NCI-H2171 treated with DMSO at 0.1 percent for 48 hours (cell line): ENCODE results near the gene TIMP3.

Experiments
- DNase-seq: peaks from one replicate; lab custom pipeline; 2025; lab: John Stamatoyannopoulos, UW

TIMP3 gene

GRCh38 chr22:32830473-32830872 is 29.0 kb downstream of the TIMP3 start:
- no peak for DNase-seq

GRCh38 chr22:32830957-32831356 is 29.5 kb downstream of the TIMP3 start:
- DNase-seq = no peak

- no peak for DNase-seq
Measured at GRCh38 chr22:32831584-32831983, 30.1 kb downstream of the TIMP3 start.

- no peak for DNase-seq
Measured at GRCh38 chr22:32832174-32832573, 30.7 kb downstream of the TIMP3 start.

DNA sequence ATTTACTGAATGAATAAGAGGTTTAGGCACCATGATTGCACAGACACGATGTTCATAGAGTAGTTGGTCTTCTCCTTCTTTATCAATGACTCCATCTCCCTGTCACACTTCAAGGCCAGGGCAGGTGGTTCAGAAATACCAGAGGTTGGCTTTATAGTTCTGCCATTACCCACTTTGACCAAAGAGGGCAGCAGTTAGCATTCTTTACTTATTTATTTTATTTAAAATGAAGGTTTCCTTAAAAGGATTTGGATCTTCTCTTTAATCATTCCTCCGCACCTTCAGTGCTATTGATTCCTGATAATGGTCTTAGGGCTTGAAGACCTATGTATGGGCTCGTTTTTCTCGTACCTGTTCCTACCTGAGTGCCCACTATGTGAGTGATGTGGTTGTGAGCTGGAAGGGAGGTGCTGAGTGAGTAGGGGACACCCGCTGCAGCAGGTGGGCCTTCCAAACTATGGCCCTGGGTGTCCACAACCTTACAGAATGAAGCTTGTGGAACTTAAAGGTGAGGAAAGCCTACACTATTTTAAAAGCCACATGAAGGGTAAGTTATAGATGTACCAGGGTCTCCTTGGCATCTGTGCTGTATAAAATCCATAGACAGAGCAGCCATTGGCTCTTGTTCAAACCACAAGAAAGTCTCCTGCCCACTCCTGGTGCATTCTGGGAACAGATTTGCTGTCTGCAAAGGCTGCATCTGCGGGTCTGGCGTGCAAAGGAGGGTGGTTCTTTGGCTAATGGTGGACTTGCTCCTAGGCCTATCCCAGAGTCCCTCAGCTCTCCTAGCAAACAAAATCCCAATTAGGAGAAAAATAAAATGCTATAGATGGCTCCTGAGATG is 35.0 kb downstream of the TIMP3 start:
- peak; percentile 39 for DNase-seq

GRCh38 chr22:32837142-32837541 is 35.6 kb downstream of the TIMP3 start:
- DNase-seq = no peak

- DNase-seq = no peak
Measured at GRCh38 chr22:32837803-32838202, 36.3 kb downstream of the TIMP3 start.

DNA sequence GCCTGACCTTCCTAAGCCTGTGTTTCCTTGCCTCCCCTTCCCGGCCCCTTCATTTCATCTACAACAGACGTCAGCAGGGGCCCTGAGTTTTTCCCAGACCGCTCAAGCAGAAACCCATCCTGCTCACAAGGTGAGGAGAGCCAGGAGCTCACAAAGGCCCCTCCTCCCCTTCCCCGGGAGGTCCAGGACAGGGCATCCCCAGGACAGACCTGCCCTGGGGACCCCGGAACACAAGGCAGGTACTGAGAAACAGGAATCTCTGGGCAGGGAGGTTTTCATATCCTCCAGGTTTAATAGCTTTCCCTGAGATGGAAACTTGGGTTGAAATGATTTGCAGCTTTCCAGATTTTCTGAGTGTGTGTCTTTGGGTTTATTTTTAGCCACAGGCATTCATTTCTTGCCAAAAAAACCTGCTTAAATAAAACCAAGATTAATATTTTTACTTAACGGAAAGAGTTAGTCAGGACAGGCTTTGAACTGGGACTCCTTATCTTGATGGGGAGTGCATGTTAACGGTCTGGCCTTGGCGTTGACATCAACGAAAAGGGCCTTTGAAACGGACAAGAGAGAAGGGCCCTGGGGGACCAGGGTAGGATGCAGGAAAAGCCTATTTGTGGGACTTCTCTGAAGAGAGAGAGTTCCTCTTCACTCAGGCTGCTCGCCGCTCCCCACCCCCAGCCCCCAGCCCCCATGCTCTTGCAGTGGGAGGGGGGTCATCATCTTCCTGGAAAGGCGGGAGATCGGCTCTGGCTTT is 38.5 kb downstream of the TIMP3 start:
- DNase-seq = no peak

DNA sequence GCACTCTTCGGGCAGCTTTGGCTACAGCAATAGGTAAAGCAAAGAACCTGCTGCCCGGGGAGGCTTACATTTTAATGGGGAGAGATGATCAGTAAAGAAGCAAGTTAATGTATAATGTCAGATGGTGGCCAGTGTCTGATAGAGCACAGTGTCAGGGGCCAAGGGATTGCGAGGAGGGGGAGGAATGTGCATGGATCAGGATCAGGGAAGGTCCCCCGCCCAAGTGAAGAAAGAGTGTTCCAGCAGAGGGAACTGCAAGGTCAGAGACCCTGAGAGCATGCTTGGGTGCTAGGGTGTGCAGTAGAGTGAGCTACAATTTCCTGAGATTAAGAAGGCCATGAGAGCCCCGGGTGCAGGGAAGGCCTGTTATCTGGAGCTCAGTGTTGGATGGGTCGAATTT is 39.7 kb downstream of the TIMP3 start:
- DNase-seq = no peak

GRCh38 chr22:32842486-32842885 is 41.0 kb downstream of the TIMP3 start:
- no peak for DNase-seq

- DNase-seq = no peak
Measured at GRCh38 chr22:32843300-32843699, 41.8 kb downstream of the TIMP3 start.

DNA sequence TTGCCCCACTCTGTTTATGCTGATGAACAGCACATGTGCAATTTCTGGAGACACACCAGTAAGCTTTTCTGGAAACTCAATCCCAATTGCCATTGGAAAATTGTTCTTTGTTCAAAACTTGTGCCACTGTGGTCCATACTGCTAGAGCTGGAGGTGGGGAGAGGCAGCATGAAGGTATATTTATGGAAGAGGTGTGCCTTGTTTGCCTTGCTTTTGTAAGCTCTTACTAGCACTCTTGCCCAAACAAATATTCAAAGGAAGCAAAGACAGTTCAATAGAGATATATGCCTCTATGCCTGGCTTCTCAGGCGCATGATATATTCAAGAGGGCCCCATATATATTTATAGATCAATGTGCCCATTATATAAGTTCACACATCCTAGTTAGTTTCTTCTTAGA is 42.7 kb downstream of the TIMP3 start:
- no peak for DNase-seq

- DNase-seq = peak; percentile 82
Measured at GRCh38 chr22:32846780-32847491, 45.4 kb downstream of the TIMP3 start.

DNA sequence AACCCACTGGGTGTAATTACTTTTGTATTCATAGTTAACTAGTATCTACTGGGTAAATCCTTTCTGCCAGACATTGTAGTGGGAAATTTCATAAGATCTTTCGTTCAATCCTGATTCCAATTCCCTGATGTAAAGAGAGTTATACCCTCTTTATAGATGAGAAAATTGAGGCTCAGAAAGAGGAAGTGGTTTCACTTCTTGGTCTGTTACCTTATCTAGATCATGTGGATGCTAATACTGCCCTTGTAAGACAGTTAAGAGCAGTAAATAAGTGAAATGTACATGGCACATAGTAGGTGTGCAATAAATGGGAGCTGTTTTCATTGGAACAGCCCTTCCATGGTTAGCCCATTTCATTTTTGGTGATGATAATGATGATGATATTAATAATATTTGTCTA is 46.7 kb downstream of the TIMP3 start:
- DNase-seq = no peak

DNA sequence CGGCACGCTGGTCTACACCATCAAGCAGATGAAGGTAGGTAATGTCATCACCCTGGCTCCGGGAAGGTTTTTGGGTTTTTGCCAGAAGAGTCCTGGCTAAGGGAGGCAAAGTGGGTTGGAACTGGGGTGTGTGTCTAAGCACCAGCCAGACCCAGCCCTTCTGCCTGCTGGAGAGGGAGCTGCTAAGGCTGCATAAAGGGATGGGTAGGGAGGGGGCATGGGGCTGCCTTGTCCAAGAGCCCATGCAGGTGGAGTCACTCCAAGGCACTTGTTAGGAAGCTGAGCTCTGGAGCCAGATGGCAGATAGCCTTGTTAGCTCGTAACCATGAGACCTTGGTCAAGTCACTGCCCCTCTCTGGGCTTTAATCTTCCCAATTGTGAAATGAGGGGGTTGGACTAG is 48.0 kb downstream of the TIMP3 start:
- no peak for DNase-seq

DNA sequence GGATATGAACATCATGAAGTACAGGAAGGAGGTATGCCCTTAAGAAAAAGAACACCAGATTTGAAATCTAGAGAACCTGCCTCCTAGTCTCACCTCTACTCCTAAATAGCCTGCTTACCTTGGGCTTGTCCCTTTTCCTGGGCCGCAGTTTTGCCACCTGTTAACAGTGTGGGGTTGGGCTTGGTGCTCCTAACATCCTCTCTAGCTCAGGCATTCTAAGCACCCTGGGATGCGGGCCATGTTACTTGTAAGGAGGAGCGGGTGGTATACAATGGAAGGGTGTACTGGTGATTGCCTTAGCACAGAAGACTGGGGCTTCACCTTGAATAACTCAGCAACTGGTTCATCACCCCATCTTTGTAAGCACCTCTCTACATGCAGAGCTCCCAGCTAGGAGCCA is 48.7 kb downstream of the TIMP3 start:
- no peak for DNase-seq

- no peak for DNase-seq
Measured at GRCh38 chr22:32850591-32851517, 49.3 kb downstream of the TIMP3 start.

GRCh38 chr22:32852395-32853251 is 51.1 kb downstream of the TIMP3 start:
- DNase-seq = no peak

GRCh38 chr22:32853662-32854061 is 52.2 kb downstream of the TIMP3 start:
- DNase-seq = no peak

DNA sequence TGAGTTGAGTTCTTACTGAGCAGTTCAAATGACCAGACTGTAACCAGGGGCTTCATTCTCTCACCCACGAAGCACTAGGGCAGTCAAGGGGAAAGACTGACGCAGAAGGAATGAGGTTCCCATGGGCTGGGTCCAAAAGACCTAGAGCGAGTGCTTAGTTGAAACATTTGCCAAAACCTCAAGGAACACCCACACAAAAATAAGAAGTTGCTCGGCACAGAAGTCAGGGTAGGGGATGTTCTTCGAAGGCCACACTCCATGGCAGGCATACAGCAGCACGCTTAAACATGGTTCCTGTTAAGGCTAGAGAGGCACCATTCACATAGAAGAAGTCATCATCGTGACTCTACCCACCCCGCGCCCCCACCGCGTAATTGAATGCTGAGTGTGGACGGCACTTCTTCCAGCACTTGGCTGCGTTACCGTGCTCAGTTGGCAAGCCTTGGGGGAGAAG is 52.9 kb downstream of the TIMP3 start:
- DNase-seq = no peak
